Tibial nerve (tissue), 4 donors: ENCODE results near the gene WDR82. TPM values are rescaled to one million over a fixed set of nuclear protein-coding genes. Genes with fewer than 3 reads are reported as not detected.
A peak's percentile ranks its signal among the peaks of the same experiment; 100 is the strongest.

Experiments
- DNase-seq, 2 donors: peaks; one replicate each; pipeline ENCODE4 v3.0.0-alpha.2; 2019; ENCODE audit warnings: low spot score in 2 of 2
- H3K27ac ChIP-seq, 4 donors: fragments of 200-600 bp; sonication (generic) in 3 of 4; one replicate each; pipeline ENCODE4 v1.5.1; 2017 to 2019; ENCODE audit warnings: mild to moderate bottlenecking in 1 of 4
- H3K27me3 ChIP-seq, 2 donors: fragments of 200-600 bp; sonication (generic) in 1 of 2; one replicate each; pipeline versions ENCODE4 v1.5.1 to v1.6.0; 2017 to 2019
- H3K36me3 ChIP-seq, 3 donors: fragments of 200-600 bp; sonication (generic); one replicate each; pipeline ENCODE4 v1.5.1; 2018 to 2019
- H3K4me1 ChIP-seq, 4 donors: fragments of 200-600 bp; sonication (generic) in 3 of 4; one replicate each; pipeline ENCODE4 v1.5.1; 2017 to 2019
- H3K4me3 ChIP-seq, 4 donors: fragments of 200-600 bp; sonication (generic) in 3 of 4; one replicate each; pipeline ENCODE4 v1.5.1; 2017 to 2019; ENCODE audit warnings: mild to moderate bottlenecking in 1 of 4, moderate library complexity in 1 of 4
- H3K9me3 ChIP-seq, 4 donors: fragments of 200-600 bp; sonication (generic) in 3 of 4; one replicate each; pipeline ENCODE4 v1.5.1; 2017 to 2019
- EP300 ChIP-seq, 2 donors: sonication (generic); formaldehyde crosslinking; IDR thresholded peaks; one replicate each; pipeline ENCODE4 v1.6.1; 2017; ENCODE audit warnings: antibody characterized with exemption in 2 of 2, mild to moderate bottlenecking in 1 of 2
- POLR2A ChIP-seq, 2 donors: fragments of 450-650 bp; IDR thresholded peaks; one replicate each; pipeline ENCODE4 v1.6.1; 2017; ENCODE audit warnings: antibody characterized with exemption in 2 of 2, mild to moderate bottlenecking in 2 of 2, moderate library complexity in 2 of 2
- WGBS, 2 donors: methylation state at CpG; one replicate each; pipeline ENCODE4 v1.1.5; 2018; 5-methylcytosine and 5-hydroxymethylcytosine counted together
- total RNA-seq, 4 donors: library from RNA; depleted of rRNA; stranded (reverse); fragments of >200 nt; gene quantifications; one replicate each; pipeline ENCODE4 v1.1.0, GENCODE V29; 2016
- TF ChIP-seq, protein P1 (sequence below), 5 experiments: fragments of 200-600 bp in 3 of 5; fragments of 450-650 bp in 2 of 5; sonication (generic) in 3 of 5; IDR thresholded peaks; one replicate each; pipeline ENCODE4 v1.5.1; 2016 to 2019; ENCODE audit warnings: antibody characterized with exemption in 5 of 5, mild to moderate bottlenecking in 3 of 5, moderate library complexity in 2 of 5

Gene WDR82, protein sequence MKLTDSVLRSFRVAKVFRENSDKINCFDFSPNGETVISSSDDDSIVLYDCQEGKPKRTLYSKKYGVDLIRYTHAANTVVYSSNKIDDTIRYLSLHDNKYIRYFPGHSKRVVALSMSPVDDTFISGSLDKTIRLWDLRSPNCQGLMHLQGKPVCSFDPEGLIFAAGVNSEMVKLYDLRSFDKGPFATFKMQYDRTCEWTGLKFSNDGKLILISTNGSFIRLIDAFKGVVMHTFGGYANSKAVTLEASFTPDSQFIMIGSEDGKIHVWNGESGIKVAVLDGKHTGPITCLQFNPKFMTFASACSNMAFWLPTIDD
- 10 to 100 TPM; 42.1 to 52.9 (median 48.6) TPM for total RNA-seq

DNA sequence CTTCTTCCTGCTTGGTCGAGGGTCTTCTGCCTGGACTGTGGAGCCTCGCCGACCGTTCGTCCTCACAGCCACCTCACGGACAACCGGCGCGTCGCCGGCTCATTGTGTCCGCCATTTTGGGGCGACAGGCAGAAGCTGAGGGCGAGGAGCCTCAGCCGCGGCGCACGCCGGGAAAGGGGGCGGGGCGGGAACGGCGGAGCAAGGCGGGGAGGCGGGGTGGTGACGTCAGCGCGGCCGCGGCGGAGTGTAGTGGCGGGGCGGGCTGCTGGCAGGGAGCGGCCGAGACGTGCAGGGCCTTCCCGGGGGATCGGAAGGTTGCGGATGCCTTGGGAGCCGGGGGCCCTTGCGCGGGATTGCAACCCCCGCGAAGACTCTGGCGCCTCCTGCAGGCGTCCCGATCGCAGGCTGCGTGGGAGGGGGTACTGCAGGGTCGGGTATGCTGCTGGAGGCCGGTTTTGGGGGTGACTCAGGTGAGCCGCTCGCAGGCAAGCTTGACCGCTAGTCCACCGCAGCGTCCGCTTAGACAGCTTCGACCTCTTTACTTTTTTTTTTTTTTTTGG, at the start of gene WDR82:
Gene WDR82 (minus strand): TSS at position 140 of the 560 bp plus-strand sequence. CDS start 288 bp downstream, outside the sequence.
- Histone ChIP-seq H3K27ac (peak within 1 kb of the TSS; percentile 83 to 97 (median 93)), H3K36me3 (peaks cover 0 to 17% (median 0%) of the 10 kb centered on the region in 3 donors), H3K4me1 (peaks cover 0 to 54% (median 28%) of the 10 kb centered on the region in 4 donors), H3K27me3 (no peaks in the 10 kb centered on the region), H3K9me3 (no peaks in the 10 kb centered on the region), H3K4me3 (peak within 1 kb of the TSS; percentile 60 to 94 (median 82))
- DNase-seq = peak; percentile 94 to 96
- WGBS, 2 donors = 0% methylated on average over 21 to 43 of the region's 58 CpGs
- TF ChIP-seq, protein P1, sequence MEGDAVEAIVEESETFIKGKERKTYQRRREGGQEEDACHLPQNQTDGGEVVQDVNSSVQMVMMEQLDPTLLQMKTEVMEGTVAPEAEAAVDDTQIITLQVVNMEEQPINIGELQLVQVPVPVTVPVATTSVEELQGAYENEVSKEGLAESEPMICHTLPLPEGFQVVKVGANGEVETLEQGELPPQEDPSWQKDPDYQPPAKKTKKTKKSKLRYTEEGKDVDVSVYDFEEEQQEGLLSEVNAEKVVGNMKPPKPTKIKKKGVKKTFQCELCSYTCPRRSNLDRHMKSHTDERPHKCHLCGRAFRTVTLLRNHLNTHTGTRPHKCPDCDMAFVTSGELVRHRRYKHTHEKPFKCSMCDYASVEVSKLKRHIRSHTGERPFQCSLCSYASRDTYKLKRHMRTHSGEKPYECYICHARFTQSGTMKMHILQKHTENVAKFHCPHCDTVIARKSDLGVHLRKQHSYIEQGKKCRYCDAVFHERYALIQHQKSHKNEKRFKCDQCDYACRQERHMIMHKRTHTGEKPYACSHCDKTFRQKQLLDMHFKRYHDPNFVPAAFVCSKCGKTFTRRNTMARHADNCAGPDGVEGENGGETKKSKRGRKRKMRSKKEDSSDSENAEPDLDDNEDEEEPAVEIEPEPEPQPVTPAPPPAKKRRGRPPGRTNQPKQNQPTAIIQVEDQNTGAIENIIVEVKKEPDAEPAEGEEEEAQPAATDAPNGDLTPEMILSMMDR (IDR thresholded peaks at IDR 0.05) = peak; percentile 34 to 73 (median 44)
- peak in 1 of 2 donors; percentile 97 for TF ChIP-seq EP300 (IDR thresholded peaks at IDR 0.05)
- TF ChIP-seq POLR2A (IDR thresholded peaks at IDR 0.05) = peak; percentile 71 to 94

DNA sequence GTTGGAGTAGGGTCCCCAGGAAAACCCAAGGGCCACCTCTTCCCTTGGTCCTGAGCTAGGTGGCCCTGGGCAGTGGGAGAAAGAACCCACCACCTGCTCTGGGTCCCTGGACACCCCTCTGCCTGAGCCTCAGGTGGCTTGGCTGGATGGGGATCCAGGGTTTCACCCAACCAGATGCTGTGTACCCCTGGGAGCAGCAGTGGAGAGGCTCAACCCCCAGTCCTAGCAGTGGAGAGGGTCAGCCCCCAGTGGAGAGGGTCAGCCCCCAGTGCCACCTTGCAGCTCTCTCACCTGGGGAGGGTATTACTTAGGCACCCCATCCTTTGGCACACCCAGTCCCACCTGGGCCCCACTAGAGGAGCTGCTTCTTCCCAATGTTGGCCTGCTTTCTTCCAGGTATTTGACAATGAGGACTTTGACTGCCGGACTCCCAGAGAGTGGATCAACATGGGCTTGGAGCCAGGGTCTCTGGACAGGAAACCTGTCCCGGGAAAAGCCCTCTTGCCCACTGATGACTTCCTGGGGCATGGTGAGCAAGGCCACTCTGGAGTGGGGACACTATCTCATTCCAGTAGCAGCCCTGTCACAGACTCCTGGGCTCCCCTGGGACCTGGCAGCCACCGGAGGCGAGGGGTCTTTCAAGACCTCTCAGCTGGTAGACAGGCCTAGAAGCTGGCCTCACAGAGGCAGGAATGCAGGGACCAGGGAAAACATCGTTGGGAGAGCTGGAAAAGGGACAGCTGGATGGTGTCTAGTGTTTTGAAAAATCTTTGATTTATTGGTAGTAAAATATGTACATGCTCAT, 49.2 kb upstream of the WDR82 start:
- 71 to 79% methylated on average over 4 to 5 of the region's 5 CpGs for WGBS, 2 donors
- peaks cover 0 to 38% (median 0%) of the 10 kb centered on the region in 3 donors for H3K36me3 ChIP-seq
- TF ChIP-seq POLR2A (IDR thresholded peaks at IDR 0.05) = no peak
- TF ChIP-seq, protein P1 (IDR thresholded peaks at IDR 0.05) = no peak
- TF ChIP-seq EP300 (IDR thresholded peaks at IDR 0.05) = no peak
- H3K4me3 ChIP-seq = no peak overlapping the region
- DNase-seq = no peak
- peaks cover 0 to 4% (median 0%) of the 10 kb centered on the region in 4 donors for H3K4me1 ChIP-seq
- H3K9me3 ChIP-seq = no peaks in the 10 kb centered on the region
- H3K27ac ChIP-seq = no peak overlapping the region
- no peaks in the 10 kb centered on the region for H3K27me3 ChIP-seq

DNA sequence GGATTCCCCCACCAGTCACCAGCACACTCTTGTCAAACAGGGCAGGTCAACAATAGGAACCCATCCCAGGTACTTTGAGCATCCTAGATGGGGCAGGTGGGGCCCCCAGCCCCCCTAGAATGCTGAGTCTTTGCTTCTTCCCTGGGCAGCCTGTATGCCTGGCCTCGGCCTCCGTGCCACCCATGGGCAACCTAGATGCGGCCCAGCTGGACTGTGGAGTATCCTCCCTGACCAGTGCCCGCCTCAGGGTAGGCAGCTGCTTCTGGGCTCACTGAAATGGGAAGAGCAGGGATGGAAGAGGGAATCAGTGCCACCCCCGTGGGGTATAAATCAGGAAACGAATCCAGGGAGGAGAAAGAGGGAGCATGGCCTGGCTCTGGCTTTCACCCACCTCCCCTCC, 48.5 kb upstream of the WDR82 start:
- H3K27me3 ChIP-seq = no peaks in the 10 kb centered on the region
- H3K36me3 ChIP-seq = peaks cover 0 to 39% (median 0%) of the 10 kb centered on the region in 3 donors
- H3K4me1 ChIP-seq = peaks cover 0 to 4% (median 0%) of the 10 kb centered on the region in 4 donors
- no peak overlapping the region for H3K27ac ChIP-seq
- DNase-seq = no peak
- no peak overlapping the region for H3K4me3 ChIP-seq
- TF ChIP-seq POLR2A (IDR thresholded peaks at IDR 0.05) (no peak), EP300 (IDR thresholded peaks at IDR 0.05) (no peak)
- TF ChIP-seq, protein P1 (IDR thresholded peaks at IDR 0.05) = no peak
- no peaks in the 10 kb centered on the region for H3K9me3 ChIP-seq
- WGBS, 2 donors = 84 to 94% methylated on average over 6 of the region's 6 CpGs

DNA sequence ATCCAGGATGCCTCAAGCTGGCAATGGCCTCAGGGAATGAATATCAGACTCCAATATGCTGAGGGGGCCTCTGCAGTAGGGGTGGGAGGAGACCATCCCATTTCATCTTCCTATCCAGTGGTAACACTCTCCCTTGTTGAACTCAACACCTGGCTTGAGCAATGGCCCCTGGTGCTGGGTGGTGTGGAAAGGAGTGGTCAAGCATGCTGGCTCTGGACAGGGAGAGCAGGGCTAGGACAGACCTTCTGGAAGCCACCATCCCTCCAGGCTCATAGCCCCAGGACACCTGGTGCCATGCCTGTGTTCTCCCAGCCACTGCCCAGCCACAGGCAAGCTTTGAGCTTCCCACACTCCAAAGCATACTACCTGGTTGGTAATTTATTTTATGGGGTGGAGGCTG, 47.2 kb upstream of the WDR82 start:
- no peaks in the 10 kb centered on the region for H3K9me3 ChIP-seq
- H3K27me3 ChIP-seq = no peaks in the 10 kb centered on the region
- peaks cover 0 to 27% (median 0%) of the 10 kb centered on the region in 3 donors for H3K36me3 ChIP-seq
- H3K4me1 ChIP-seq = peaks cover 0 to 4% (median 0%) of the 10 kb centered on the region in 4 donors
- no peak overlapping the region for H3K27ac ChIP-seq
- no peak for DNase-seq
- TF ChIP-seq POLR2A (IDR thresholded peaks at IDR 0.05) (no peak), EP300 (IDR thresholded peaks at IDR 0.05) (no peak)
- TF ChIP-seq, protein P1 (IDR thresholded peaks at IDR 0.05) = no peak
- no peak overlapping the region for H3K4me3 ChIP-seq
